K562 (cell line): Measurements from ENCODE around the gene MRI1. TPM values are rescaled to one million over a fixed set of nuclear protein-coding genes. Genes with fewer than 3 reads are reported as not detected.
A peak's percentile ranks its signal among the peaks of the same experiment; 100 is the strongest.

Experiments used
- ARHGAP35 ChIP-seq: fragments of 450-650 bp; IDR thresholded peaks from 2 replicates; pipeline ENCODE4 v1.6.1; 2018; ENCODE audit not compliant: partially characterized antibody
- CBX3 ChIP-seq, 2 experiments: IDR thresholded peaks; 1 replicate in 1 of 2; 2 replicates in 1 of 2; pipeline ENCODE4 v1.6.1; 2012; ENCODE audit warnings: inconsistent platforms in 2 of 2, low read length in 2 of 2, borderline replicate concordance in 1 of 2, control low read depth in 1 of 2
- FOS ChIP-seq: IDR thresholded peaks from 3 replicates; pipeline ENCODE4 v1.6.1; 2011; ENCODE audit not compliant: insufficient read length; ENCODE audit errors: extremely low read depth
- HMG20B ChIP-seq: fragments of 250-450 bp; sonication (Bioruptor Pico); IDR thresholded peaks from 2 replicates; pipeline ENCODE4 v1.5.0; 2021; ENCODE audit warnings: mild to moderate bottlenecking
- KLF16 ChIP-seq: IDR thresholded peaks from 2 replicates; pipeline ENCODE4 v1.6.1; 2016; ENCODE audit warnings: antibody characterized with exemption
- MCM2 ChIP-seq: fragments of 450-650 bp; IDR thresholded peaks from 2 replicates; pipeline ENCODE4 v1.6.1; 2017; ENCODE audit warnings: low read depth, mild to moderate bottlenecking
- NEUROD1 ChIP-seq: fragments of 150-350 bp; IDR thresholded peaks from 2 replicates; pipeline ENCODE4 v1.6.1; 2014; ENCODE audit warnings: borderline replicate concordance, low read length, low read depth; ENCODE audit not compliant: partially characterized antibody
- NFRKB ChIP-seq: fragments of 450-650 bp; IDR thresholded peaks from 2 replicates; pipeline ENCODE4 v1.6.1; 2016; ENCODE audit warnings: low read depth
- ZNF436 ChIP-seq: fragments of 250-450, 450-650 bp; sonication (Bioruptor Pico); formaldehyde crosslinking; IDR thresholded peaks from 2 replicates; pipeline ENCODE4 v1.7.0; 2020; ENCODE audit warnings: mild to moderate bottlenecking
- ZNF79 ChIP-seq: fragments of 250-450 bp; sonication (Bioruptor Pico); IDR thresholded peaks from 2 replicates; pipeline ENCODE4 v1.4.0; 2020; ENCODE audit warnings: low read depth, mild to moderate bottlenecking, moderate library complexity
- polyA plus RNA-seq, 8 experiments: library from polyadenylated mRNA; depleted of rRNA in 4 of 8; stranded (reverse) in 5 of 8; unstranded in 3 of 8; fragments of >200 nt; fragmentation: Nextera tagmentation in 2 of 8; fragmentation: Illumina TruSeq in 1 of 8; extraction: Ambion mirVana in 2 of 8; extraction: Trizol in 1 of 8; gene quantifications; 2 replicates each; pipeline versions ENCODE4 v1.2.1 to v1.2.3, GENCODE V29; 2011 to 2014; ENCODE audit warnings: inconsistent platforms in 1 of 8, missing spikeins in 1 of 8
- total RNA-seq, 7 experiments: library from RNA; depleted of rRNA in 6 of 7; stranded (reverse); fragments of >200 nt in 6 of 7; fragmentation: Illumina TruSeq in 2 of 7; extraction: Trizol in 2 of 7; gene quantifications; 2 replicates each; pipeline versions ENCODE4 v1.2.1 to v1.2.3, GENCODE V29; 2011 to 2021; ENCODE audit warnings: low replicate concordance in 1 of 7
- TF ChIP-seq, protein P1 (sequence below): sonication (generic); formaldehyde crosslinking; IDR thresholded peaks from 2 replicates; pipeline ENCODE4 v1.8.0; 2023; ENCODE audit warnings: mild to moderate bottlenecking, missing genetic modification reagents
- TF ChIP-seq, protein P2 (sequence below): sonication (generic); formaldehyde crosslinking; IDR thresholded peaks from 2 replicates; pipeline ENCODE4 v1.8.0; 2022; ENCODE audit warnings: missing genetic modification reagents, mild to moderate bottlenecking, borderline replicate concordance
- TF ChIP-seq, protein P3 (sequence below): sonication (generic); formaldehyde crosslinking; IDR thresholded peaks from 2 replicates; pipeline ENCODE4 v1.8.0; 2023; ENCODE audit warnings: mild to moderate bottlenecking, missing genetic modification reagents
- TF ChIP-seq, protein P4 (sequence below): IDR thresholded peaks from 3 replicates; pipeline ENCODE4 v1.6.1; 2011; ENCODE audit warnings: borderline replicate concordance, mild to moderate bottlenecking, moderate library complexity; ENCODE audit not compliant: insufficient read length; ENCODE audit errors: extremely low read depth
- TF ChIP-seq, protein P5 (sequence below): fragments of 450-650 bp; formaldehyde crosslinking; conservative IDR thresholded peaks from 2 replicates; pipeline ENCODE4 v1.4.0; 2022; ENCODE audit warnings: mild to moderate bottlenecking, missing genetic modification characterization

MRI1 gene
- total and polyA plus RNA-seq, 9 of the 15 experiments (the other 6 are each of a cell fraction or from before 2014, with no cell fraction given), result 5.5 to 57.4 (median 28.2) TPM

DNA sequence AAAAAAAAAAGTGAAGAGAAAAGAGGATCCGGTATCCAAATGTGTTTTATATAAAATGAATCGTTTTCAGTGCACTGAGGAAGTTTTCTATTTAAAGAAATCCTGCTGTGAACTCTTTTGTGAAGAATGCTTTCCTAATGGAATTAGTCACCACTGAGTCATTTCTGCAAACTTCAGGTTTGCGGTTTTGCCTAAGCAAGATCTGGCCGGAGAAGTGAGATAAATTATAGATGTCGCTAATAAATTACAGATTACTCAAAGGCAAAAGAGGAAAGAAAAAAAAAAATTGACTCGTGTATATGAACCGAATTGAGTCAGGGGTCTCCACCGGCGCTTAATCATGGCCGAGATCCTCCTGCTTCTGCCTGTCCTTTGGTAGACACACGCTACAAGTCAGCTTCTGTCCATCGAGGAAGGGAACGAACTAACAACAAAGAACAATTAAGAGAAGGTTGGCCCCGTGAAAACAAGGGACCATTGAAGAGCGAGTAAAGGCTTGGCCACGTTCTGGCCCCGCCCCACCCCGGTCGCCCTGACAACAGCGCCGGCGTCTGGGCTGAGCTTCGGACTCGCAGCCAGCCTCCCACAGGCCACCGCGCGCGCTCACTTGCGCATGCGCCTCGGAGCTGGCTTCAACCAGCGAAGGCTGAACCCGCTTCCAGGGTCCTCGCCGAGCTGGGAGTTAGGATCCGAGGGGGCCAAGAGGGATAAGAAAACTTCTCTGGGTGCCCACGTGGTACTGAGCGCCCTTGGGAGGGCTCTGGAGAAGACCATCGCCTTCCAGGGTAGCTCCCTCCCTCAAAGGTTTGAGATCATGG is 33.0 kb upstream of the MRI1 start (continued):
- TF ChIP-seq, protein P1, sequence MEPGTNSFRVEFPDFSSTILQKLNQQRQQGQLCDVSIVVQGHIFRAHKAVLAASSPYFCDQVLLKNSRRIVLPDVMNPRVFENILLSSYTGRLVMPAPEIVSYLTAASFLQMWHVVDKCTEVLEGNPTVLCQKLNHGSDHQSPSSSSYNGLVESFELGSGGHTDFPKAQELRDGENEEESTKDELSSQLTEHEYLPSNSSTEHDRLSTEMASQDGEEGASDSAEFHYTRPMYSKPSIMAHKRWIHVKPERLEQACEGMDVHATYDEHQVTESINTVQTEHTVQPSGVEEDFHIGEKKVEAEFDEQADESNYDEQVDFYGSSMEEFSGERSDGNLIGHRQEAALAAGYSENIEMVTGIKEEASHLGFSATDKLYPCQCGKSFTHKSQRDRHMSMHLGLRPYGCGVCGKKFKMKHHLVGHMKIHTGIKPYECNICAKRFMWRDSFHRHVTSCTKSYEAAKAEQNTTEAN (CRISPR knock-in tag), result no peak
- no peak for TF ChIP-seq ZNF436 (CRISPR knock-in tag)
- TF ChIP-seq, protein P2, sequence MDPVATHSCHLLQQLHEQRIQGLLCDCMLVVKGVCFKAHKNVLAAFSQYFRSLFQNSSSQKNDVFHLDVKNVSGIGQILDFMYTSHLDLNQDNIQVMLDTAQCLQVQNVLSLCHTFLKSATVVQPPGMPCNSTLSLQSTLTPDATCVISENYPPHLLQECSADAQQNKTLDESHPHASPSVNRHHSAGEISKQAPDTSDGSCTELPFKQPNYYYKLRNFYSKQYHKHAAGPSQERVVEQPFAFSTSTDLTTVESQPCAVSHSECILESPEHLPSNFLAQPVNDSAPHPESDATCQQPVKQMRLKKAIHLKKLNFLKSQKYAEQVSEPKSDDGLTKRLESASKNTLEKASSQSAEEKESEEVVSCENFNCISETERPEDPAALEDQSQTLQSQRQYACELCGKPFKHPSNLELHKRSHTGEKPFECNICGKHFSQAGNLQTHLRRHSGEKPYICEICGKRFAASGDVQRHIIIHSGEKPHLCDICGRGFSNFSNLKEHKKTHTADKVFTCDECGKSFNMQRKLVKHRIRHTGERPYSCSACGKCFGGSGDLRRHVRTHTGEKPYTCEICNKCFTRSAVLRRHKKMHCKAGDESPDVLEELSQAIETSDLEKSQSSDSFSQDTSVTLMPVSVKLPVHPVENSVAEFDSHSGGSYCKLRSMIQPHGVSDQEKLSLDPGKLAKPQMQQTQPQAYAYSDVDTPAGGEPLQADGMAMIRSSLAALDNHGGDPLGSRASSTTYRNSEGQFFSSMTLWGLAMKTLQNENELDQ (CRISPR knock-in tag), result no peak
- TF ChIP-seq FOS, result peak; percentile 75
- TF ChIP-seq ARHGAP35, result no peak
- TF ChIP-seq, protein P3, sequence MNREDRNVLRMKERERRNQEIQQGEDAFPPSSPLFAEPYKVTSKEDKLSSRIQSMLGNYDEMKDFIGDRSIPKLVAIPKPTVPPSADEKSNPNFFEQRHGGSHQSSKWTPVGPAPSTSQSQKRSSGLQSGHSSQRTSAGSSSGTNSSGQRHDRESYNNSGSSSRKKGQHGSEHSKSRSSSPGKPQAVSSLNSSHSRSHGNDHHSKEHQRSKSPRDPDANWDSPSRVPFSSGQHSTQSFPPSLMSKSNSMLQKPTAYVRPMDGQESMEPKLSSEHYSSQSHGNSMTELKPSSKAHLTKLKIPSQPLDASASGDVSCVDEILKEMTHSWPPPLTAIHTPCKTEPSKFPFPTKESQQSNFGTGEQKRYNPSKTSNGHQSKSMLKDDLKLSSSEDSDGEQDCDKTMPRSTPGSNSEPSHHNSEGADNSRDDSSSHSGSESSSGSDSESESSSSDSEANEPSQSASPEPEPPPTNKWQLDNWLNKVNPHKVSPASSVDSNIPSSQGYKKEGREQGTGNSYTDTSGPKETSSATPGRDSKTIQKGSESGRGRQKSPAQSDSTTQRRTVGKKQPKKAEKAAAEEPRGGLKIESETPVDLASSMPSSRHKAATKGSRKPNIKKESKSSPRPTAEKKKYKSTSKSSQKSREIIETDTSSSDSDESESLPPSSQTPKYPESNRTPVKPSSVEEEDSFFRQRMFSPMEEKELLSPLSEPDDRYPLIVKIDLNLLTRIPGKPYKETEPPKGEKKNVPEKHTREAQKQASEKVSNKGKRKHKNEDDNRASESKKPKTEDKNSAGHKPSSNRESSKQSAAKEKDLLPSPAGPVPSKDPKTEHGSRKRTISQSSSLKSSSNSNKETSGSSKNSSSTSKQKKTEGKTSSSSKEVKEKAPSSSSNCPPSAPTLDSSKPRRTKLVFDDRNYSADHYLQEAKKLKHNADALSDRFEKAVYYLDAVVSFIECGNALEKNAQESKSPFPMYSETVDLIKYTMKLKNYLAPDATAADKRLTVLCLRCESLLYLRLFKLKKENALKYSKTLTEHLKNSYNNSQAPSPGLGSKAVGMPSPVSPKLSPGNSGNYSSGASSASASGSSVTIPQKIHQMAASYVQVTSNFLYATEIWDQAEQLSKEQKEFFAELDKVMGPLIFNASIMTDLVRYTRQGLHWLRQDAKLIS (CRISPR knock-in tag), result no peak
- TF ChIP-seq KLF16, result no peak
- TF ChIP-seq, protein P4, sequence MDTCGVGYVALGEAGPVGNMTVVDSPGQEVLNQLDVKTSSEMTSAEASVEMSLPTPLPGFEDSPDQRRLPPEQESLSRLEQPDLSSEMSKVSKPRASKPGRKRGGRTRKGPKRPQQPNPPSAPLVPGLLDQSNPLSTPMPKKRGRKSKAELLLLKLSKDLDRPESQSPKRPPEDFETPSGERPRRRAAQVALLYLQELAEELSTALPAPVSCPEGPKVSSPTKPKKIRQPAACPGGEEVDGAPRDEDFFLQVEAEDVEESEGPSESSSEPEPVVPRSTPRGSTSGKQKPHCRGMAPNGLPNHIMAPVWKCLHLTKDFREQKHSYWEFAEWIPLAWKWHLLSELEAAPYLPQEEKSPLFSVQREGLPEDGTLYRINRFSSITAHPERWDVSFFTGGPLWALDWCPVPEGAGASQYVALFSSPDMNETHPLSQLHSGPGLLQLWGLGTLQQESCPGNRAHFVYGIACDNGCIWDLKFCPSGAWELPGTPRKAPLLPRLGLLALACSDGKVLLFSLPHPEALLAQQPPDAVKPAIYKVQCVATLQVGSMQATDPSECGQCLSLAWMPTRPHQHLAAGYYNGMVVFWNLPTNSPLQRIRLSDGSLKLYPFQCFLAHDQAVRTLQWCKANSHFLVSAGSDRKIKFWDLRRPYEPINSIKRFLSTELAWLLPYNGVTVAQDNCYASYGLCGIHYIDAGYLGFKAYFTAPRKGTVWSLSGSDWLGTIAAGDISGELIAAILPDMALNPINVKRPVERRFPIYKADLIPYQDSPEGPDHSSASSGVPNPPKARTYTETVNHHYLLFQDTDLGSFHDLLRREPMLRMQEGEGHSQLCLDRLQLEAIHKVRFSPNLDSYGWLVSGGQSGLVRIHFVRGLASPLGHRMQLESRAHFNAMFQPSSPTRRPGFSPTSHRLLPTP, result no peak
- no peak; a peak in 1 of 3 replicates for TF ChIP-seq CBX3 (IDR thresholded peaks at IDR 0.05; ENCODE audit: borderline replicate concordance in 1 of 2, low read length in 2 of 2)
- no peak for TF ChIP-seq MCM2
- TF ChIP-seq ZNF79 (CRISPR knock-in tag), result no peak
- no peak for TF ChIP-seq NEUROD1
- TF ChIP-seq, protein P5, sequence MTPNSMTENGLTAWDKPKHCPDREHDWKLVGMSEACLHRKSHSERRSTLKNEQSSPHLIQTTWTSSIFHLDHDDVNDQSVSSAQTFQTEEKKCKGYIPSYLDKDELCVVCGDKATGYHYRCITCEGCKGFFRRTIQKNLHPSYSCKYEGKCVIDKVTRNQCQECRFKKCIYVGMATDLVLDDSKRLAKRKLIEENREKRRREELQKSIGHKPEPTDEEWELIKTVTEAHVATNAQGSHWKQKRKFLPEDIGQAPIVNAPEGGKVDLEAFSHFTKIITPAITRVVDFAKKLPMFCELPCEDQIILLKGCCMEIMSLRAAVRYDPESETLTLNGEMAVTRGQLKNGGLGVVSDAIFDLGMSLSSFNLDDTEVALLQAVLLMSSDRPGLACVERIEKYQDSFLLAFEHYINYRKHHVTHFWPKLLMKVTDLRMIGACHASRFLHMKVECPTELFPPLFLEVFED (CRISPR knock-in tag), result no peak
- TF ChIP-seq HMG20B (CRISPR knock-in tag), result no peak
- TF ChIP-seq NFRKB, result no peak
